GM15510 (cell line): ENCODE measurements around the gene NLN.

ENCODE experiments used
- POLR2A ChIP-seq: IDR thresholded peaks from 3 replicates; pipeline ENCODE4 v1.6.1; 2011; ENCODE audit warnings: borderline replicate concordance; ENCODE audit not compliant: insufficient read length; ENCODE audit errors: extremely low read depth

The NLN gene

GRCh38 chr5:65828022-65828896 lies 106.3 kb downstream of the NLN start:
- TF ChIP-seq POLR2A: no peak

DNA sequence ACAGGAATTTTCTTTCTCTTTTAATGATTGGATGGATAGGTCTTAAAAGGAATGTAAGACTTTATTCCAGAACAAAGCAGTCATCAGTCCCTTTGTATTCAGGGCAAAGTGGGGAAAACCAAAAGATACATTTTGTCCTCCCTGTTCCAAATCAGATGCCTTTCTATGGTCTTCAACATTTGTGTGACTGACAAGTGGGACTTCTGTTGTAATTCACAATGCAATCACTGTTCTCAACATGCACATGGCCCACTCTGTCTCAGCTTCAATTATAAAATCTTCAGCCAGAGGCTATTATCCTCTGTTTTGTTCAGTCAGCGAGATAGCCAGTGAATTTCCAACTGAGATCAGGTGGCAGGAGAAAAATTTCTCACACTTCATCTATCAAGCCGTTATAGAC lies 108.9 kb downstream of the NLN start:
- no peak for TF ChIP-seq POLR2A

DNA sequence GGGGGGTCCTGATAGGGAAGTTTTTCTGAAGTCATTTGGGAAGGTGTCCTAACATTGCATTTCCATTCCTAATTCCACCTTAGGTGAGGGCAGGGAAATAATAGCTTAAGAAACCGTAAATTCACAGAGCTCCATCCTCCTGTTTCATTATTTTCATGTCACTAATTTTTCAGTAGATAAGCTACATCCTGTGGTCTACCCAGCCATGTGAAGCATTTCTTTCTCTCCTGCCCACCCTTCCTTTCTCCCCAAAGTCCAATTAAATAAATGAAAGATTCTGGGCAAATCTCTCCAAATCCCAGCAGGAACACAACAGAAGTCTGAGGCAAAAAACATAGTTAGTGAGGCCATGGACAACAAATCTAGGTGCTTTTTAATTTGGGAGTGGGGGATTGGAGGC lies 109.3 kb downstream of the NLN start:
- no peak for TF ChIP-seq POLR2A

DNA sequence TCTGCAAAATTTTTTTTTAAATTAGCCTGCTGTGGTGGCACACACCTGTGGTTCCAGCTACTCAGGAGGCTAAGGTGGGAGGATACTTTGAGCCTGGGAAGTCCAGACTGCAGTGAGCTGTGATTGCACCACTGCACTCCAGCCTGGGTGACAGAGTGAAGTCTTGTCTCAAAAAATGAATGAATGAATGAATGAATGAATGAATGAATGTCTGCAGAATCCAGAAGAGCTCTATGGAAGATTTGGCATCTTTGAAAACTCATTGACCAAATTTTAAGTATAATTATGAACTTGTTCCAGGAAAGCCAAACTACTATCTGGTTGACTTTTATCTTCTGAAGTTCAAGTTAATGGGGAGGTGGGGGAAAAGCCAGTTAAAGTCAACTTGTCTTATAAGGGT lies 110.1 kb downstream of the NLN start:
- no peak for TF ChIP-seq POLR2A

DNA sequence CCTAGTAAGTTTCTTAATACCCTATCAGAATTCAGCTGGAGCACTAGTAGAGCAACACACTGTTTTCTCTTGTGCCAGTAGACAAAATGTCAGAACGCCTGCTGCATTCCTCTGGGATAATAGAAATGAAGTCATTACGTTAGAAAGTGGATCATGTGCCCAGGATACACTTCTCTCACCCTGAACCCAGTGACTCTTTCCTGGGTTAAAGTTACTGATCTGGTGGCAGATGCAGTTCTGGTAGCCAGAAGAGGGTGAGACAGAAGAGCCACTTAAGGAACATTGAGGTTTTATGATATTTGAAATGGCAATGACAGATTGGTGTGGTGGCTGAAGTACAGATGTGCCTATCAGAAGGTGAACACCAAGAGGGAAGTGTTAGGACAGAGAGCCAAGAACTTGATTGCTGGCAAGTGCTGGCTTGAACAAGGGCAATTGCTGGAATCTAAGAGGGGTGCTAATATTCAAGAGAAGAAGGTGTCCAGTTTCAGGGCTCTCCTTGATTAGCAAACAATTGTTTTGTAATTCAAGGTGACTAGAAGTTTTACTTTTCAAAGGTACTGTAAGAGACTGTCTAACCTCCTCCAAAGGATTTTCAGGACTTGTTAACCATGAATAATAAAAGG lies 110.7 kb downstream of the NLN start:
- no peak for TF ChIP-seq POLR2A

GRCh38 chr5:65833780-65834179 lies 111.8 kb downstream of the NLN start:
- TF ChIP-seq POLR2A: no peak

DNA sequence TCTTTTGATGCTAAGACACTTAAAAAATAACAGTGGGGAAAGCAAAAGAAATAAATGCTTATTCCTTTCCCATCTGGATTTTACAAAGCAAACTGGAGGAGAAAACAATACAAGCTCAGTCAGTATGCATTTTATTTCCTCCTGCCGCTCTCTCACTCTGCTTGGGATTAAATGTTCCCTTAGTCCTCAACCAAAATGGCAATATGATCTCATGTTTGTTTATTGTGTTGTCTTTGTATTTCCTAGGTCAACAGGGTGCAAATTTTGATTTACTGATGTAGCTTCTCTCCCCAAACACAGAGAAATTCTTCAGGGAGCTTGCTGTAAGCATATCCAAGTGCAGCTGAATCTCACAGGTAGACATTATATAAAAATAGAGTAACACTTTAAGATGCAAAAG lies 112.3 kb downstream of the NLN start:
- TF ChIP-seq POLR2A: no peak

- TF ChIP-seq POLR2A: no peak
Observed at GRCh38 chr5:65835191-65835590, 113.2 kb downstream of the NLN start.

DNA sequence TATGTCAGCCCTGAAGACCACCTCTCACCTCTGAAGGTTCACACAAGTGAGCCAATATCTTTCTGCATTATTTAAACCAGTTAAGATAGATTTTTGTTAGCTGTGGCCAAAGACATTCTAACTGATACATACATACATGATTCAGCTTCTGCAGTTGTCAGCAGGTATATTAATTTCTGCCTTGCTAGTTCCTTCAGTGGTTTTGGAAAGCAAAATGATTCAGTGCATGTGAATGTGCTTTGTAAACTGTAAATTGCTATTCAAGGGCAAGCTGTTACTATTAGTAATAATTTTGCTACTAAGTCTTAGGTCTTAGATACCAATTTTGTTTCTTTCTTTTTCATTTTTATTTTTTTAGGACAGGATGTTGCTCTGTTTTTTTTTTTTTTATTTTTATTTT lies 115.1 kb downstream of the NLN start:
- TF ChIP-seq POLR2A: no peak

DNA sequence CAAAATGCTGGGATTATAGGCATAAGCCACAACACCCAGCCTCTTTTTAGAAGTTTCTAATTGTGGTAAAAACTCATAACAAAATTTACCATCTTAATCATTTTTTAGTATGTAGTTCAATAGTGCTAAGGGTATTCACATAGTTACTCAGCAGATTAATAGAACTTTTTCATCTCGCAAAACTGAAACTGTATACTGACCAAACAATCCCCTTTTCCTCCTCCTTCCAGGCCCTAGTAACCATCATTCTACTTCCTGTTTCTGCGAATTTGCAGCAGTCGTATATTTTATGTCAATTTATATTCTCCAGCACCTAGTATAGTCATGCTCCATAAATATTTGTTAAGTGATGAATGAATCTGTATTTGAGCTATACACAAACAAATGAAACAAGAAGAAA lies 118.1 kb downstream of the NLN start:
- TF ChIP-seq POLR2A: no peak

- TF ChIP-seq POLR2A: no peak
Observed at GRCh38 chr5:65846101-65846500, 124.1 kb downstream of the NLN start.

DNA sequence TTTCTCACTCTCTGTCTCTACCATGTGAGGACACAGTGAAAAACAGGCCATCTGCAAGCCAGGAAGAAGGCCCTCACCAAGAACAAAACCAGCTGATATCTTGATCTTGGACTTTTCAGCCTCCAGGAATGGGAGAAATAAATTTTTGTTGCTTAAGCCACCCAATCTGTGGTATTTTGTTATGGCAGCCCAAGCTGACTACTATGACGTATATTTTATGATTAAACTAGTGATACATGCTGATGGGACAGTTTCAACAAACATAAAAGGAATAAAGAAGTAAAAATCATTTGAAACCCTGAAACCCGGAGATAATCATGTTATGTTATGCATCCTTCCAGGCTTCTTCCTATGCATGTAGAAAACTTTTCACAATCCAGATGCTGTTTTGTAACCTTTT lies 132.9 kb downstream of the NLN start:
- no peak for TF ChIP-seq POLR2A

- no peak for TF ChIP-seq POLR2A
Observed at GRCh38 chr5:65855766-65856315, 133.8 kb downstream of the NLN start.

DNA sequence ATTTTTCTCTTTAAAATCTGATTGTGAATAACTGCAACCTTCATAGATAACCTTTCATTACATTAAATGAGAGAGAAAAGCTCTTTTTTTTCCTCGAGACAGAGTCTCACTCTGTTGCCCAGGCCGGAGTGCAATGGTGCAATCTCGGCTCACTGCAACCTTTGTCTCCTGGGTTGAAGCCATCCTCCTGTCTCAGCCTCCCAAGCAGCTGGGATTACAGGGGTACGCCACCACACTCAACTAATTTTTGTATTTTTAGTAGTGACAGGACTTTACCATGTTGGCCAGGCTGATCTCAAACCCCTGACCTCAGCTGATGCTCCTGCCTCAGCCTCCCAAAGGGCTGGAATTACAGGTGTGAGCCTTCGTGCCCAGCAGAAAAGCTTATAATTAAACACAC lies 134.5 kb downstream of the NLN start:
- no peak for TF ChIP-seq POLR2A

DNA sequence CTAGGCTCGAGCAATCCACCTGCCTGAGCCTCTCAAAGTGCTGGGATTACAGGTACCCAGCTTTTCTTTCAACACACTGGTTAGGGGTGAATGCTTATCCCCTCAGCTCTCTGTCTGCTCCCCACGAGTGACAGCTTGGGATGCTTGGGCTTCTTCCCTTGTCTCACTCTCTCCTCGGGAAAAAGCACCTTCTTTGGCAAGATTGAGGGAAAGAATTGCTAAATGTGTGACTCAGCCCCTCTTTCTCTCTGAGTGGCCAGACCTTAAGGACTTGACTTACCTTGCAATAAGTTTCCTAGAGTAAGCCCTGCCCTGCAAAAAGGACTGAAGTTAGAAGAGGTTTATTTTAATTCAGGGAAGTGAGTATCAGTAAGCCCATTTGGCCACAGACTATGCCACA lies 136.3 kb downstream of the NLN start:
- no peak for TF ChIP-seq POLR2A

- no peak for TF ChIP-seq POLR2A
Observed at GRCh38 chr5:65861830-65862241, 139.8 kb downstream of the NLN start.

DNA sequence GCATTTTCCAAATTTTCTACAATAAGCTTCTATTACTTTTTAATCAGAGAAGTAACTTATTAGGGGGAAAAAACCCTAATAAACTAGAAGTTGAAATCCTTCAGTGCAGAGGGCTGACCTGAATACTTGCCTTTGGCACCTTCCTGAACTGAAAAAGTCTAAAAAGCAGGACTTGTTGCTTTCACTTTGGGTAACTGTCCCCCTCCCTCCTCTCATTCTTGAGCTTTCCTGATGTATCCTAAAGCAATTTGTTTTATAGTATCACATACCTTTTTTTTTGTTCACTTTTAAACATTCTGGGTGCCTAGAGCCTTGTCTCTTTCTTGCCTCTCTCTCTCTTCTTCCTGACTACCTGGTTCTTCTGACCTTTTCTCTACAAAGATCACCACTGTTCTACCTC lies 140.4 kb downstream of the NLN start:
- no peak for TF ChIP-seq POLR2A

DNA sequence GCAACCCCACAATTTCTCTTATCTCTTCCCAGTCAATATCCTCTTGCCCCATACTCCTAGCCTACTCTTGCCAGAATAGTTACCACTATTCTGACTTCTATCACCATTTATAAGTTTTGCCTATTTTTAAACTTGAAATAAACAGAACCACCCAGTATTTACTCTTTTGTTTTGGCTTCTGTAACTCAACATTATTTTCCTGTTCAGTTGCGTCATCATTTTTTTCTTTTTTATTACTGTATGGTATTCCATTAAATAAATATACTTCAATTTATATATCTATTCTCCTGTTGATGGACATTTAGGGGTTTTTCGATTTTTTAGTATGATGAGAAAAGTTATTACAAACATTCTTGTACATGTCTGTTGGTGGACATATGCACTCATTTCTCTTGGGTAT lies 141.7 kb downstream of the NLN start:
- TF ChIP-seq POLR2A: no peak
